IPS-15b (cell line): ENCODE measurements around the gene BRD3.

Experiments used
- H3K27me3 ChIP-seq: one replicate; pipeline ENCODE4 v1.6.1; 2013; ENCODE audit warnings: low read length; ENCODE audit not compliant: control insufficient read depth, insufficient read depth
- H3K36me3 ChIP-seq: one replicate; pipeline ENCODE4 v1.6.1; 2013; ENCODE audit warnings: low read length; ENCODE audit not compliant: control insufficient read depth, insufficient read depth
- H3K4me1 ChIP-seq: one replicate; pipeline ENCODE4 v1.6.1; 2013; ENCODE audit warnings: mild to moderate bottlenecking, low read length; ENCODE audit not compliant: control insufficient read depth, insufficient read depth
- H3K4me3 ChIP-seq: one replicate; pipeline ENCODE4 v1.5.1; 2013; ENCODE audit warnings: low read depth, low read length
- H3K9ac ChIP-seq: one replicate; pipeline ENCODE4 v1.6.1; 2013; ENCODE audit warnings: low read depth, mild to moderate bottlenecking, low read length
- H3K9me3 ChIP-seq: one replicate; pipeline ENCODE4 v1.6.1; 2013; ENCODE audit warnings: mild to moderate bottlenecking, low read length; ENCODE audit not compliant: control insufficient read depth, insufficient read depth

Gene BRD3

DNA sequence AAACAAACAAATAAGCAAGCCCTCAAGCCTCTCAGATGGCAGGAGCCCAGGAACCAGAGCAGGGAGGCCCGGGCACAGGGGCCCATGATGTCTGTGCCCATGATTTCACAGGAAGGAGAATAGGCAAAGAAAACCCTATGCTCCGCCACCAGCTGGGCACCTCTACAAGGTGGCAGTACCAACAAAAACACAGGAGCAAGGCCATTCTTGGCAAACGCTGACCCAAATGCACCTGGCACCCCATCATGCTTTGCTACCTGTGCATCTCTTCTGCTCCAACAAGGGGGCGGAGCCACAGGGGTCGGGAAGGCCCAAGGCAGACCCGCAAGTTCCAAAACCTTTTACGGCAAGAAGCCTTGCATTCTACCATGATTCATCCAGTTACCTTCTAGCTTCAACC is 3.1 kb downstream of the BRD3 start:
- peaks cover 4% of the 10 kb centered on the region for H3K4me1 ChIP-seq
- H3K27me3 ChIP-seq: peaks cover 6% of the 10 kb centered on the region
- no peak overlapping the region for H3K4me3 ChIP-seq
- H3K9ac ChIP-seq: no peak overlapping the region
- peaks cover 3% of the 10 kb centered on the region for H3K36me3 ChIP-seq
- H3K9me3 ChIP-seq: no peaks in the 10 kb centered on the region

- H3K9ac ChIP-seq: no peak overlapping the region
- peaks cover 3% of the 10 kb centered on the region for H3K36me3 ChIP-seq
- no peaks in the 10 kb centered on the region for H3K27me3 ChIP-seq
- peaks cover 4% of the 10 kb centered on the region for H3K4me1 ChIP-seq
- no peaks in the 10 kb centered on the region for H3K9me3 ChIP-seq
- H3K4me3 ChIP-seq: no peak overlapping the region
These were observed 4.0 kb downstream of the BRD3 start for GRCh38 chr9:134063571-134064450.

DNA sequence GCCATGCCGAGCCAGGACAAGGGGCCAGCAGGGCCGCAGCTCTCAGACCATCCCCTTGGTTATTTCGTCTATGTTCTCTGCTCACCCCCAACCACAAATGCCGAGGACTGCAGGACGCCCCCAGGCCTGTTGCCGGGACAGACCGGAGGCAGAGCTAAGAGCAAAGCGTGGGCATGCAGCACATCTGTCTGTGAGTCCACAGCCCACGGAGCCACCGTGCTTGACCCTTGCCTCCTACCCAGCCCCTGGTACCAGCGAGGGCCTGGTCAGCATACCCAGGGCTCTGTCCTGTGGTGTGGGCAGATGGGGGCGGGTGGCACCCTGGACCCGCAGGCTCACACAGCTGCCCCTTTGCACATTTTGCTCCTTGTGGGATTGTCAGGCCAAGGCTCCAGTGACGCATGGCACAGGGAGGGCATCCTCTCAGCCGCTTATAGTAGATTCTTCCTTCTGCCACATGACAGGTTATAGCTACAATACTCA is 4.7 kb downstream of the BRD3 start:
- peaks cover 4% of the 10 kb centered on the region for H3K4me1 ChIP-seq
- H3K4me3 ChIP-seq: no peak overlapping the region
- H3K9ac ChIP-seq: peak overlapping the region; percentile 47
- H3K36me3 ChIP-seq: peaks cover 5% of the 10 kb centered on the region
- H3K27me3 ChIP-seq: no peaks in the 10 kb centered on the region
- no peaks in the 10 kb centered on the region for H3K9me3 ChIP-seq

DNA sequence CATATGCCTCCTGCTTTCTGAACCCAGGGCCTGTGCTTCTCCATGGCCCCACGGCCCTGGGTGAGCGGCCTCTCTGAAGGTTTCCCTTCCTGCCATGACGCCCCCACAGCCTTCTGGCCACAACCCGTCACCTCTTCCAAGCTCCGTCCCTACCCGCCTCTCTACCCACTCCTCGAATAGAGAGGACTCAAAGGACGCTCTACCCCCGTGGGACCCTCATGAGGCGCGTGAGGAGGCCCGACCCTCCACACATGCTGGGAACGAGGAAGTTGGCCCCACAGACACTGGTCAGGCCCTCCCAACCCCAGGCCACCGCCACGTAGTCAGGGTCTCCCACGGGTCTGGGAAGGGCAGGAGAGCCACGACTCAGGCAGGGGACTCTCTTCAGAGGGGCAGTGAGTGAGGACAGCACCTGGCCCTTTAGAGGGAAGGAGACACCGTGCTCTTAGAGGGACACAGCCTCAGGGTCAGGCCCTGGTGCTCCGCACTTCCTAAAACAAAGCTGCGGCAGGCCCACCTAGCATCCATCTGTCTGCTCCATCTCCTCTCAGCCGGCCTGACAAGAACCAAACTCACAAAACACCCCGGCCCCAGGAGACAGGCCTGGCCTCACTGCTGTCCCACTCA is 5.3 kb downstream of the BRD3 start:
- H3K4me1 ChIP-seq: peaks cover 4% of the 10 kb centered on the region

GRCh38 chr9:134061688-134062371 is 6.0 kb downstream of the BRD3 start:
- no peaks in the 10 kb centered on the region for H3K9me3 ChIP-seq
- H3K27me3 ChIP-seq: no peaks in the 10 kb centered on the region
- peaks cover 4% of the 10 kb centered on the region for H3K4me1 ChIP-seq
- peak overlapping the region; percentile 47 for H3K9ac ChIP-seq
- H3K36me3 ChIP-seq: peaks cover 8% of the 10 kb centered on the region
- H3K4me3 ChIP-seq: no peak overlapping the region

More for the DNA sequence above, 5.3 kb downstream of the BRD3 start:
- no peak overlapping the region for H3K4me3 ChIP-seq
- peaks cover 5% of the 10 kb centered on the region for H3K36me3 ChIP-seq
- no peaks in the 10 kb centered on the region for H3K27me3 ChIP-seq
- no peaks in the 10 kb centered on the region for H3K9me3 ChIP-seq
- H3K9ac ChIP-seq: peak overlapping the region; percentile 47

DNA sequence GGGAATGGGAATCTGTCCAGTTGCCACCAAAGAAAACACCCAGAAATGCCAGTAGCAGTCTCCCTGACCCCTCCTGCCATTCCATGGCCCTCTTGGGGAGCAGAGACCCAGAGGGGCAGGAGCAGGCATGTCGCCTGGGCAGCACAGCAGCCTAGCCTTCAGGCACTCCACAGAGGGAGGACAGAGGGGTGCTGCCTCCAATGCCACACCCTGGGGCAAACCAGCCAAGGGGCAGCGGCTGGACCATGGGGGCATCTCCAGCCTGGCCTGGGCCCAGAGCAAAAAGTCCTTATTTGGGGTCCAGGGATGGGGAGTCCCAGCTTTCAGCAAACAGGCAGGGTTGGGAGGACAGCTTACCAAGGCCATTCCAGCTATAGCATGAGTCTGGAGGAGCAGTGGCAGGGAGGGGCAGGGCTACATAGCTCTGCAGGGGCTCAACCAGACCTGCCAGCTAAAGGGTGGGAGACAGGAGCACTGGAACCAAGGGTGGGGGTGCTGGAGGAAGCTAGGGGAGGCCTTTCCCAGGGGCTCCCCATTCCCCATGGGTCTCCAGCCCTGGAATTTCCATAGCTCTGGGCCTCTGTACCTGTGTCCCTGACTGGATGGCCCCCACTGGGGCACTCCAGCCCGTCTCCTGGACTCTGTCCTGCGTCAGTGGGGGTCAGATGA is 6.7 kb downstream of the BRD3 start:
- Histone ChIP-seq H3K4me1 (peaks cover 4% of the 10 kb centered on the region), H3K36me3 (peaks cover 8% of the 10 kb centered on the region), H3K9me3 (no peaks in the 10 kb centered on the region), H3K27me3 (no peaks in the 10 kb centered on the region), H3K4me3 (no peak overlapping the region), H3K9ac (no peak overlapping the region)

DNA sequence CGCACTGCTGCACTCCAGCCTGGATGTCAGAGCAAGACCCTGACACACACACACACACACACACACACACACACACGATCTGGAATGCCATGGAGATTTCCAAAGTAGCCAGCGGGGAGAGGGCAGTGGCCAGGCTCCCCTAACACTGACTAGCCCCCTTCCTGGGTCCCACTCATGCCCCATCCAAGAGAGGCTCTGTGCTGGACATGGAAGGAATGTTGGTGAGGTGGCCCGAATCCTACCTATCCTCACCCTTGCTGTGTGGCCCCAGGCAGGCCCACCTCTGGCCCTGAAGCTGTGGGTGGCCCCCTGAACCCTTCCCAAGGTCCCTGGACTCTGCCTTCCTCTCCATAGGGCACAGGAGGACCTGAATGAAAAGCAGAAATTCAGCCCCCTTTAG is 7.3 kb downstream of the BRD3 start:
- no peak overlapping the region for H3K9ac ChIP-seq

GRCh38 chr9:134059661-134060395 is 8.0 kb downstream of the BRD3 start:
- no peak overlapping the region for H3K4me3 ChIP-seq
- H3K9ac ChIP-seq: no peak overlapping the region
- H3K27me3 ChIP-seq: no peaks in the 10 kb centered on the region
- H3K36me3 ChIP-seq: peaks cover 8% of the 10 kb centered on the region
- no peaks in the 10 kb centered on the region for H3K9me3 ChIP-seq
- H3K4me1 ChIP-seq: no peaks in the 10 kb centered on the region

More for the DNA sequence above, 7.3 kb downstream of the BRD3 start:
- H3K27me3 ChIP-seq: no peaks in the 10 kb centered on the region
- peaks cover 8% of the 10 kb centered on the region for H3K36me3 ChIP-seq
- H3K4me1 ChIP-seq: peaks cover 1% of the 10 kb centered on the region
- H3K9me3 ChIP-seq: no peaks in the 10 kb centered on the region
- no peak overlapping the region for H3K4me3 ChIP-seq

DNA sequence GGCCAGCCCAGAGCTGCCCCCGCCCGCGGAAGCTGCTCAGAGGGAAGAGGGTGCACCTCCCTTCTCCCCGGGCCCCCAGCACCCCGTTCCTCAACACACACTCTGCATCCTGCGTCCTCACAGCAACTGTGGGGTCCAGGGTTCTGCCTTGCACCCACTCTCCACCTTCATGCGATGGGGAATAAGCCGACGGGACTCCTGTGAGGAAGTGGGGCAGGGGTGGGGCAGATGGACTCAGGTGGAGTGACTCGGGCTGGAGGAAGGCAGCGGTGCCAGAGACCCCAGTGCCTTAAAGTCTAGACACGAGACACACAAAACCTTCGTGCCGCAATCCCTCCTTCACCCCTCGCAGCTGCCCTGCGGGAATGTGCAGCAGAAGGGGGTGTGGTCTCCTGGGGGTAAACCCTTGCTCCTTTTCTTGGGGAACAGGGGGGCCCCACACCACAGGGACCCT is 8.6 kb downstream of the BRD3 start:
- Histone ChIP-seq H3K36me3 (peaks cover 11% of the 10 kb centered on the region), H3K4me3 (no peak overlapping the region), H3K4me1 (no peaks in the 10 kb centered on the region), H3K9ac (no peak overlapping the region), H3K9me3 (no peaks in the 10 kb centered on the region), H3K27me3 (no peaks in the 10 kb centered on the region)

DNA sequence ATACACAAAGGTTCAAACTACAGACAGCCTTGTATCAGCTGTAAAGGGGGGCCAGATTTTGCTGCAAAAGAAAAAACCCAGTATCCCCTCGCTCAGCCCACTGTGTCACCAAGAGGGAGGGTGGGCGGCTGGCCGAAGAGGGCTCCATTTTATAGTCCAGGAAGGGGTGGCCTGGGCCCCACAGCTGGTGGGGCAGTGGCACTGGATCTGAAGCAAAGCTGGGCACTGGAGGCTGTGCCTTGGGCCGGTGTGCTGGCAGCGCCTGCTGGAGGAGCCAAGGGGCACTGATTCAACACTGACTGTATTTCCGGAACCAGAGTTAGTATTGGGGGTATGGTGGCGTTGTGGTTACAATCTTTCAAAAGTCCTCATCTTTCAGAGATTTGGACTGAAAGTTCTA is 9.1 kb downstream of the BRD3 start:
- no peak overlapping the region for H3K4me3 ChIP-seq
- H3K4me1 ChIP-seq: no peaks in the 10 kb centered on the region
- no peaks in the 10 kb centered on the region for H3K9me3 ChIP-seq
- peaks cover 16% of the 10 kb centered on the region for H3K36me3 ChIP-seq
- H3K9ac ChIP-seq: no peak overlapping the region
- no peaks in the 10 kb centered on the region for H3K27me3 ChIP-seq
